ENCODE measurements around the gene SLC40A1. TPM values are rescaled to one million over a fixed set of nuclear protein-coding genes. Genes with fewer than 3 reads are reported as not detected.

The SLC40A1 gene
- total RNA-seq, result 48.6 TPM

GRCh38 chr2:189580658-189581353, at the start of gene SLC40A1:
TSS of gene SLC40A1 (minus strand) at chr2:189580786. CDS start at chr2:189580460, 326 bp downstream.
- ATAC-seq, result peak; percentile 97
- peak; percentile 88 for DNase-seq (ENCODE audit: low spot score)
- intact Hi-C loops (cut with DNase I), result no loop called here

- no peak for DNase-seq (ENCODE audit: low spot score)
- intact Hi-C loops (cut with DNase I), result no loop called here
- peak; percentile 38 for ATAC-seq
Measured at GRCh38 chr2:189629531-189630453, 49.2 kb upstream of the SLC40A1 start.

- ATAC-seq, result peak; percentile 74
- DNase-seq (ENCODE audit: low spot score), result no peak
- intact Hi-C loops (cut with DNase I), result no loop called here
Measured at GRCh38 chr2:189628817-189629530, 48.4 kb upstream of the SLC40A1 start.

- intact Hi-C loops (cut with DNase I), result no loop called here
- ATAC-seq (no peak), DNase-seq (ENCODE audit: low spot score) (no peak)
Measured at GRCh38 chr2:189627789-189628188, 47.2 kb upstream of the SLC40A1 start.

- no peak for ATAC-seq
- intact Hi-C loops (cut with DNase I), result no loop called here
- no peak for DNase-seq (ENCODE audit: low spot score)
Measured at GRCh38 chr2:189625636-189626035, 45.0 kb upstream of the SLC40A1 start.

GRCh38 chr2:189624648-189625355, 44.2 kb upstream of the SLC40A1 start:
- intact Hi-C loops (cut with DNase I), result no loop called here
- ATAC-seq (no peak), DNase-seq (ENCODE audit: low spot score) (no peak)

- intact Hi-C loops (cut with DNase I), result no loop called here
- DNase-seq (ENCODE audit: low spot score) (no peak), ATAC-seq (no peak)
Measured at GRCh38 chr2:189623049-189623448, 42.5 kb upstream of the SLC40A1 start.

GRCh38 chr2:189621781-189622180, 41.2 kb upstream of the SLC40A1 start:
- DNase-seq (ENCODE audit: low spot score) (no peak), ATAC-seq (no peak)
- intact Hi-C loops (cut with DNase I), result no loop called here

GRCh38 chr2:189618197-189618596, 37.6 kb upstream of the SLC40A1 start:
- intact Hi-C loops (cut with DNase I), result no loop called here
- ATAC-seq (no peak), DNase-seq (ENCODE audit: low spot score) (no peak)

- no peak for DNase-seq (ENCODE audit: low spot score)
- intact Hi-C loops (cut with DNase I), result no loop called here
- no peak for ATAC-seq
Measured at GRCh38 chr2:189614585-189614984, 34.0 kb upstream of the SLC40A1 start.

- peak; percentile 76 for ATAC-seq
- intact Hi-C loops (cut with DNase I), result no loop called here
- DNase-seq (ENCODE audit: low spot score), result no peak
Measured at GRCh38 chr2:189613650-189614420, 33.2 kb upstream of the SLC40A1 start.

GRCh38 chr2:189613077-189613636, 32.6 kb upstream of the SLC40A1 start:
- ATAC-seq, result peak; percentile 87
- no peak for DNase-seq (ENCODE audit: low spot score)
- intact Hi-C loops (cut with DNase I), result no loop called here

- ATAC-seq, result no peak
- DNase-seq (ENCODE audit: low spot score), result no peak
- intact Hi-C loops (cut with DNase I), result no loop called here
Measured at GRCh38 chr2:189610700-189611099, 30.1 kb upstream of the SLC40A1 start.

GRCh38 chr2:189609853-189610252, 29.3 kb upstream of the SLC40A1 start:
- intact Hi-C loops (cut with DNase I), result no loop called here
- DNase-seq (ENCODE audit: low spot score) (no peak), ATAC-seq (no peak)

GRCh38 chr2:189609423-189609816, 28.8 kb upstream of the SLC40A1 start:
- DNase-seq (ENCODE audit: low spot score) (no peak), ATAC-seq (no peak)
- intact Hi-C loops (cut with DNase I), result no loop called here

- intact Hi-C loops (cut with DNase I), result no loop called here
- ATAC-seq (no peak), DNase-seq (ENCODE audit: low spot score) (no peak)
Measured at GRCh38 chr2:189608795-189609422, 28.3 kb upstream of the SLC40A1 start.

- ATAC-seq (no peak), DNase-seq (ENCODE audit: low spot score) (no peak)
- intact Hi-C loops (cut with DNase I), result no loop called here
Measured at GRCh38 chr2:189608170-189608569, 27.6 kb upstream of the SLC40A1 start.

- ATAC-seq, result no peak
- DNase-seq (ENCODE audit: low spot score), result no peak
- intact Hi-C loops (cut with DNase I), result no loop called here
Measured at GRCh38 chr2:189602233-189602632, 21.6 kb upstream of the SLC40A1 start.

Measured in sciatic nerve (tissue), 2 donors.